Endothelial cell of umbilical vein (primary cell): ENCODE measurements around the gene COL18A1.

Experiments used
- TF ChIP-seq, protein P1 (sequence below): IDR thresholded peaks from 2 replicates; pipeline ENCODE4 v1.6.1; 2011; ENCODE audit not compliant: insufficient read depth, insufficient read length
- TF ChIP-seq, protein P2 (sequence below), 2 donors: IDR thresholded peaks; 1 replicate in 1 of 2; 2 replicates in 1 of 2; pipeline ENCODE4 v1.5.1; 2011; ENCODE audit warnings: low read length in 2 of 2, mild to moderate bottlenecking in 2 of 2, moderate library complexity in 2 of 2, control low read depth in 1 of 2, inconsistent platforms in 1 of 2, low read depth in 1 of 2; ENCODE audit not compliant: insufficient read depth in 1 of 2; ENCODE audit errors: extremely low read depth in 1 of 2

DNA sequence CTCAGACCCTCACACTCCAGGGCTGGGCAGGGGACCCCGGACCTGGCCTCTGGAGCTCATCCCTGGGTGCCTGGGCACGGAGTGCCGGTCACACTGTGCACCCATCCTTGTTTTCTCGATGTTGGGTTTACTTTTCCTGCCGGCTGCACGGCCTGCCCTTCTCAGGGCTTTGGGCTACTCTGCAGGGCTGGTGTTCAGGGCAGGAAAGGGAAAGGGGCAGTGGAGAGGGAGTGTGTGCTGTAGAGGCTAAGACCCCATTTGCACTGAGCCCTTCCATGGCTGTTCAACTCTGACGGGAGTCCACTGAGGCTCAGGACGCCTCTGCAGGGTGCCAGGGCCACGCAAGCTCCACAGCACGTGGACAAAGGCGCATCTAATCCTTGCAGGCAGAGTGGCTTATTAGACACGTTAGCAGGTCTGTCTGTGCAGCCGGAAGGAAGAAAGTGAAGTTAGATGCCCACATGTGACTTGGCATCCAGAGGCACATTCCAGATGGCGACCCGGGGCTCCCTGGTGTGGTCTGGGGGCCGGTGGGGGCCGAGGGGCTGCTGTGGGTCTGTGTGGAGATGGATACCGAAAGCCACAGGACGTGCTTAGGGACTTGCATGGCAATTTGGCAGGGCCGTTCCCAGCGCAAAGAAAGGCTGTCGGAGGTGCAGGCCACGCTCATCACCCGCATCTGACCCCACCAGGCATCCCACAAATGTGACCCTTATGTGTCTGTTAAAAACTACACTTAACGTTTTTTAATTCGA, 33.6 kb downstream of the COL18A1 start:
- TF ChIP-seq, protein P1, sequence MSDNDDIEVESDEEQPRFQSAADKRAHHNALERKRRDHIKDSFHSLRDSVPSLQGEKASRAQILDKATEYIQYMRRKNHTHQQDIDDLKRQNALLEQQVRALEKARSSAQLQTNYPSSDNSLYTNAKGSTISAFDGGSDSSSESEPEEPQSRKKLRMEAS, result no peak
- TF ChIP-seq, protein P2, sequence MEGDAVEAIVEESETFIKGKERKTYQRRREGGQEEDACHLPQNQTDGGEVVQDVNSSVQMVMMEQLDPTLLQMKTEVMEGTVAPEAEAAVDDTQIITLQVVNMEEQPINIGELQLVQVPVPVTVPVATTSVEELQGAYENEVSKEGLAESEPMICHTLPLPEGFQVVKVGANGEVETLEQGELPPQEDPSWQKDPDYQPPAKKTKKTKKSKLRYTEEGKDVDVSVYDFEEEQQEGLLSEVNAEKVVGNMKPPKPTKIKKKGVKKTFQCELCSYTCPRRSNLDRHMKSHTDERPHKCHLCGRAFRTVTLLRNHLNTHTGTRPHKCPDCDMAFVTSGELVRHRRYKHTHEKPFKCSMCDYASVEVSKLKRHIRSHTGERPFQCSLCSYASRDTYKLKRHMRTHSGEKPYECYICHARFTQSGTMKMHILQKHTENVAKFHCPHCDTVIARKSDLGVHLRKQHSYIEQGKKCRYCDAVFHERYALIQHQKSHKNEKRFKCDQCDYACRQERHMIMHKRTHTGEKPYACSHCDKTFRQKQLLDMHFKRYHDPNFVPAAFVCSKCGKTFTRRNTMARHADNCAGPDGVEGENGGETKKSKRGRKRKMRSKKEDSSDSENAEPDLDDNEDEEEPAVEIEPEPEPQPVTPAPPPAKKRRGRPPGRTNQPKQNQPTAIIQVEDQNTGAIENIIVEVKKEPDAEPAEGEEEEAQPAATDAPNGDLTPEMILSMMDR (IDR thresholded peaks at IDR 0.05; ENCODE audit: extremely low read depth in 1 of 2, insufficient read depth in 1 of 2, low read depth in 1 of 2, low read length in 2 of 2), result no peak
